ENCODE measurements around the gene MIGA2. TPM values are rescaled to one million over a fixed set of nuclear protein-coding genes. Genes with fewer than 3 reads are reported as not detected.

MIGA2 gene
- polyA plus RNA-seq, 1 experiment, result 10.6 TPM

DNA sequence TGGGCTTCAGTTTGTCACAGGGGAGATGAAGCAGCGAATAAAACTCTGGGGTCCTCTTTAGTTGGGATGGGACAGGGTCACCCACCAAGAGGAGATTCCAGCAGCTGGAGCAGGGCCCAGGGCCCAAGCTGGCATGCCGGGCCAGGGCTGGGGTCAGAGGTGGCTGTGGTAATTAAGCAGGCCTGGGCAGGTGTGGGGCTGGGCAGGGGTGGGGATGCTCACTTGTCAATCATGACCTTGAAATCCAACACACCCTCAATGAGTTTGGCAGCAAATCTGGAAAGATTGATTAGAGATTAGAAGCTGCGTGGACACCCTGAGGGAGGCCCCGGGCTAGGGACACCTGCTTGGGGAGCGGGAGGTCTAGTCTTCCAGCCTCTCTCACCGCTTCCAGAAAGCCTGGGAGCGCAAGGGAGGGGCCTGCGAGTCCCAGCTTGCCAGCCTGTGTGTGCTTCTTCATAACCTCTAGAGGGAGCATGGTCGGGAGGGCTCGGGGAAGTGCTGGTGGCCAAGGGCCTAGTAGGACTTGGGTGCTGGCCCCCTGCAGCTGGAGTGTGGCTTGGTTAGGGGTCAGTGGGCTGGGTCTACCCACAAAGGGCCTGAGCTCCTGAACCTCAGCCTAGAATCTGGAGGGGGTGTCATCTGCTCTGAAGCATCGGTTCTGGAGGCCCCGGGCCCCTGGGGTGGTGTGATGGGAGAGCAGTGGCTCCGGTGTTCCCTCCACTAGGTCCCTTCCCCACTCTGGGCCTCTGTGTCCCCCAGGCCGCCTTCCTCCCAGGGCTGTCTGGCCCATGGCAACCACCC, 66.6 kb downstream of the MIGA2 start:
- TF ChIP-seq, protein P1, sequence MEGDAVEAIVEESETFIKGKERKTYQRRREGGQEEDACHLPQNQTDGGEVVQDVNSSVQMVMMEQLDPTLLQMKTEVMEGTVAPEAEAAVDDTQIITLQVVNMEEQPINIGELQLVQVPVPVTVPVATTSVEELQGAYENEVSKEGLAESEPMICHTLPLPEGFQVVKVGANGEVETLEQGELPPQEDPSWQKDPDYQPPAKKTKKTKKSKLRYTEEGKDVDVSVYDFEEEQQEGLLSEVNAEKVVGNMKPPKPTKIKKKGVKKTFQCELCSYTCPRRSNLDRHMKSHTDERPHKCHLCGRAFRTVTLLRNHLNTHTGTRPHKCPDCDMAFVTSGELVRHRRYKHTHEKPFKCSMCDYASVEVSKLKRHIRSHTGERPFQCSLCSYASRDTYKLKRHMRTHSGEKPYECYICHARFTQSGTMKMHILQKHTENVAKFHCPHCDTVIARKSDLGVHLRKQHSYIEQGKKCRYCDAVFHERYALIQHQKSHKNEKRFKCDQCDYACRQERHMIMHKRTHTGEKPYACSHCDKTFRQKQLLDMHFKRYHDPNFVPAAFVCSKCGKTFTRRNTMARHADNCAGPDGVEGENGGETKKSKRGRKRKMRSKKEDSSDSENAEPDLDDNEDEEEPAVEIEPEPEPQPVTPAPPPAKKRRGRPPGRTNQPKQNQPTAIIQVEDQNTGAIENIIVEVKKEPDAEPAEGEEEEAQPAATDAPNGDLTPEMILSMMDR (IDR thresholded peaks at IDR 0.05; ENCODE audit: low read depth, low read length), result peak; percentile 60
- ChIA-PET CTCF (interaction anchor here (0.5 to 1.2 kb wide), 4 partner anchors 9 to 75 kb away, joined by 3 to 5 read pairs (median 4); partner anchors contain the start of gene SH3GLB2), POLR2A (interaction anchor here (1.0 kb wide), 1 partner anchor 11 kb away, joined by 3 read pairs; no protein-coding TSS in a partner anchor)
- H3K27me3 ChIP-seq (ENCODE audit: control insufficient read depth, insufficient read depth, low read length), result no peaks in the 10 kb centered on the region
- no peaks in the 10 kb centered on the region for H3K9me3 ChIP-seq (ENCODE audit: control insufficient read depth, insufficient read depth, low read length)
- H3K4me3 ChIP-seq (ENCODE audit: low read depth, low read length), result no peak overlapping the region
- H3K27ac ChIP-seq (ENCODE audit: low read depth, low read length), result no peak overlapping the region
- DNase-seq (ENCODE audit: low read depth, low spot score), result no peak

DNA sequence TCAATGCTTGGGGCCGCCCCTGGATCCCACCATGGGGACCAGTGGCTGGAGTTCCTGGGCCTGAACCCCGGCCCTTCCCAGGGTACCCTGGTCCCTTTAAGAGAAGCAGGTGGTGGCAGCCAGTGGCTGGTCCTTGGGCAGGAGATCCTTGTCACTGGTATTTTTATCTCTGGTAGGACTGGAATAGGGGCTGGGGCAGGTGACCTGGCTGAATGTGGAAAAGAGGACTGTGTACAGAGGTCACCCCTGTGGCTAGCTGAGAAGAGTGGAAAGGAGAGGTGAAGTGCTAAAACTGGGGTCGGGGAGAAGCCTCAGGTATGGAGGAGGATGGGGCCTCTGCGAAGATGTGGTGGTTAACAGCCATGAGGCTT, 67.2 kb downstream of the MIGA2 start:
- DNase-seq (ENCODE audit: low read depth, low spot score), result no peak
- POLR2A ChIA-PET, result interaction anchor here (1.0 kb wide), 1 partner anchor 11 kb away, joined by 3 read pairs; no protein-coding TSS in a partner anchor

DNA sequence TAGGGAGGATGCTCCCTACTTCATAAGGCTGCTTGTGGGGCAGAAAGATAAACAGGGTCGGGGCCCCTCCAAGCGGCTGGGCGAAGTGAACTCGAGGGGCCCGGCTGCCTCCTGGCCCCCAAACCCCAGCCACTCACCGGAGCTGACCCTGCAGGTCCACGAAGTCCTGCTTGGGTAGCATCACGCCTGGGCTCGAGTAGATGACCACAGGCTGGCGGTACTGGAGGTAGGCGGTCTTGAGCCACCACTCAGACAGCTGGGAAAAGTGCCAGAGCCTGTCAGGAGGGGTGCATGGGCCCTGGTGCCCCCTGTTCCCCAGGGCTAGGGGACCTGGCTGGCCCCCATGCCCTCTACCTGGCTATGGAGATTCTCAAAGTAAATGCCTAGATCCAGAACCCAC, 67.6 kb downstream of the MIGA2 start:
- Histone ChIP-seq H3K9me3 (ENCODE audit: control insufficient read depth, insufficient read depth, low read length) (no peaks in the 10 kb centered on the region), H3K4me3 (ENCODE audit: low read depth, low read length) (no peak overlapping the region), H3K27me3 (ENCODE audit: control insufficient read depth, insufficient read depth, low read length) (no peaks in the 10 kb centered on the region), H3K27ac (ENCODE audit: low read depth, low read length) (no peak overlapping the region)
- no peak for DNase-seq (ENCODE audit: low read depth, low spot score)
- ChIA-PET POLR2A (no interaction called here), CTCF (interaction anchor here (1.1 to 1.2 kb wide), 2 partner anchors 10 to 11 kb away, joined by 3 read pairs; no protein-coding TSS in a partner anchor)
- TF ChIP-seq, protein P1 (IDR thresholded peaks at IDR 0.05; ENCODE audit: low read depth, low read length), result no peak

More for the DNA sequence above, 67.2 kb downstream of the MIGA2 start:
- no peaks in the 10 kb centered on the region for H3K9me3 ChIP-seq (ENCODE audit: control insufficient read depth, insufficient read depth, low read length)
- no peak overlapping the region for H3K27ac ChIP-seq (ENCODE audit: low read depth, low read length)
- no peak overlapping the region for H3K4me3 ChIP-seq (ENCODE audit: low read depth, low read length)
- TF ChIP-seq, protein P1 (IDR thresholded peaks at IDR 0.05; ENCODE audit: low read depth, low read length), result no peak
- H3K27me3 ChIP-seq (ENCODE audit: control insufficient read depth, insufficient read depth, low read length), result no peaks in the 10 kb centered on the region
- CTCF ChIA-PET, result interaction anchor here (1.1 to 1.2 kb wide), 3 partner anchors 9 to 11 kb away, joined by 3 to 5 read pairs (median 3); no protein-coding TSS in a partner anchor

DNA sequence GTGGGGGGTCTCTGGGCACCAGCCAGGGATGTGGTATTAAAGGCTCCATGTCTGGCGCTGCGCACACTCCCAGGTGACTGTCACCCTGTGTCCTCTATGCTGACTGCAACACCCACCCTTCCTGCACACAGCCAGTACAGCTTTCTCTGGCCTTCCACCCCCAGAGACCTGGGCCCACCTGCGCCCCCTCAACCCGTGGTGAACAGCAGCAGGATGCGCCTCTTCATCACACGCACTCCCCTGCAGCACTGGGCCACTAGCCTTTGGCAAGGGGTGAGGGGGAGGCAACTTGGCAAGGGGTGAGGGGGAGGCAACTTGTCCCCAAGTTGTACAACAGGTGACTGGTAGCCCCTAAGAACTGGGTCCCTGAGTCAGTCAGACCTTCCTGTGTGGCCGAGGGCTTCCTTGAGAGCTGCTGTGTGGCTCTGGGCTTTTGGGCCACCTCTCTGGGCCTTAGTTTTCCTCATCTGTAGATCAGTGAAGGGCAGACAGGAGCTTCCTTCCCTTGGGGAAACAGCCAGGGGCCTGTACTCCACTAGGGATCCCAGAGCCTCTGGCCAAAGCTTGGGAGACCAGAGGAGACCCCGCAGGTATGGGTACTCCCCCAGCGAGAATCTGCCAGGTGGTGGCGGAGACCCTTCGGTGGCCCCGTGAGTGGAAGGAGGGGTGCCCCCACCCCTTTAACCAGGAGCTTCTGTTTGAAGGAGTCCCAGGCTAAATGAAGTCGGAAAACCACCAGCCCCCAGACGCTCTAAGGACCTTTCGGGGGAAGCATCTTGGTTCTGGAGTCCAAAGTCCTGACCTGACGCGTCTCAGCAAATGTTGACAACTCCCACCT, 69.7 kb downstream of the MIGA2 start:
- Histone ChIP-seq H3K9me3 (ENCODE audit: control insufficient read depth, insufficient read depth, low read length) (no peaks in the 10 kb centered on the region), H3K4me3 (ENCODE audit: low read depth, low read length) (no peak overlapping the region), H3K27me3 (ENCODE audit: control insufficient read depth, insufficient read depth, low read length) (no peaks in the 10 kb centered on the region), H3K27ac (ENCODE audit: low read depth, low read length) (no peak overlapping the region)
- POLR2A ChIA-PET, result no interaction called here
- no peak for DNase-seq (ENCODE audit: low read depth, low spot score)
- CTCF ChIA-PET, result interaction anchor here (1.4 kb wide), 1 partner anchor 26 kb away, joined by 5 read pairs; no protein-coding TSS in a partner anchor
- TF ChIP-seq, protein P1 (IDR thresholded peaks at IDR 0.05; ENCODE audit: low read depth, low read length), result no peak
